22Rv1 (cell line): ENCODE results near the gene ARL2BP.

Source experiments
- H3K27ac ChIP-seq: fragments of 450-650 bp; 2 replicates; pipeline ENCODE4 v1.5.1; 2017
- ZFX ChIP-seq: fragments of 450-650 bp; IDR thresholded peaks from 2 replicates; pipeline ENCODE4 v1.6.1; 2017; ENCODE audit warnings: antibody characterized with exemption, borderline replicate concordance
- TF ChIP-seq, protein P1 (sequence below): fragments of 450-650 bp; IDR thresholded peaks from 2 replicates; pipeline ENCODE4 v1.5.1; 2017; ENCODE audit warnings: mild to moderate bottlenecking

ARL2BP gene

DNA sequence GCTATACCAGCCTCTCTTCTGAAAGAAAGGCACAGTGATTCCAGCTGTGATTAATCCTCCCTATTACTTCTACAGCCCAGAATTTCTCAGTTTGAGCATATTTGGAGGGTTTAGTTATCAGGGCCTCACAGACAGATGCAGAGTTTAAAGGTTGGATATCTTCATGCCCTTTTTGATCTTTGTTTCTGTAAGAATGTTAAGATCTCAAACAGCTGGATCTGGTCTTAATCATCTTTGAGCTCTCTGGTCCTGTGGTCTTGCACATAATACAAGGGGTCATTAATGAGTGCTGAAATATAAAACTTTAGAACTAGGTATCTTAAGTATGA lies 9.1 kb upstream of the ARL2BP start:
- H3K27ac ChIP-seq: no peak overlapping the region
- TF ChIP-seq ZFX: no peak
- TF ChIP-seq, protein P1, sequence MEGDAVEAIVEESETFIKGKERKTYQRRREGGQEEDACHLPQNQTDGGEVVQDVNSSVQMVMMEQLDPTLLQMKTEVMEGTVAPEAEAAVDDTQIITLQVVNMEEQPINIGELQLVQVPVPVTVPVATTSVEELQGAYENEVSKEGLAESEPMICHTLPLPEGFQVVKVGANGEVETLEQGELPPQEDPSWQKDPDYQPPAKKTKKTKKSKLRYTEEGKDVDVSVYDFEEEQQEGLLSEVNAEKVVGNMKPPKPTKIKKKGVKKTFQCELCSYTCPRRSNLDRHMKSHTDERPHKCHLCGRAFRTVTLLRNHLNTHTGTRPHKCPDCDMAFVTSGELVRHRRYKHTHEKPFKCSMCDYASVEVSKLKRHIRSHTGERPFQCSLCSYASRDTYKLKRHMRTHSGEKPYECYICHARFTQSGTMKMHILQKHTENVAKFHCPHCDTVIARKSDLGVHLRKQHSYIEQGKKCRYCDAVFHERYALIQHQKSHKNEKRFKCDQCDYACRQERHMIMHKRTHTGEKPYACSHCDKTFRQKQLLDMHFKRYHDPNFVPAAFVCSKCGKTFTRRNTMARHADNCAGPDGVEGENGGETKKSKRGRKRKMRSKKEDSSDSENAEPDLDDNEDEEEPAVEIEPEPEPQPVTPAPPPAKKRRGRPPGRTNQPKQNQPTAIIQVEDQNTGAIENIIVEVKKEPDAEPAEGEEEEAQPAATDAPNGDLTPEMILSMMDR: no peak

DNA sequence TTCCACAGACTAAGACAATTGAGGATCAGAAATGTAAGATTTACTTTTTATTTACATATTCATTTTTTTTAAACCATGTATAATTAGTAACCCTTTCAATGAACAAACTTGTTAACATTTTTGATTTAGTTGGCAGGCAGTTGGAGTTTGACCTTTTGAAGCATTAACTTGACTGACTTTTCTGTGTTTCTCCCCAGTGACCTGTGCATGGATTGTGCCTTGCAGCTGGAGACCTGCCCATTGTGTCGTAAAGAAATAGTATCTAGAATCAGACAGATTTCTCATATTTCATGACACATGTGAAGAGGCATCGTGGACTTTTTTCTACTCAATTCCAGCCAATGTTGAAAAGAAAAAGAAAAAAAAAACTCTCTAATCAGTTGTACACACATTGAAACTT lies 6.4 kb upstream of the ARL2BP start:
- no peak for TF ChIP-seq ZFX
- H3K27ac ChIP-seq: no peak overlapping the region

DNA sequence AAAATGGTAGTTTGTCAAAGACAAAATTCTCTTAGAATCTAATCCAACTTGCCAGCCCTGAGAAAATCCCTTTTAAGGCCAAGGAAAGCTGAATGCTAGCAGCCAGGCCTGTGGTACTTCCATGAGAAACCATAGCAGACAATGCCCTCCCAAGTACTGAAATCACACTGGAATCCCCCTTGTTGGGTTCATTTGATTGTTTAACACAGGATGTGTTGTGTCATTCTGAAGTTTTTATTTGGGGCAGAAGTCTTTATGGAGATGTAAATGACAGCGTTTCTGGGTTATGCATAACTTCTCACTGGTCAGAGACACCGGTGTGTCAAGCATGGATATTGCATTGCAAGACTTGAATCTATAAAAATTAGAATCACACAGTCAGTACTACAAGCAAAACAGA lies 6.0 kb upstream of the ARL2BP start:
- no peak overlapping the region for H3K27ac ChIP-seq
- no peak for TF ChIP-seq ZFX
- TF ChIP-seq, protein P1: no peak

GRCh38 chr16:57240851-57241250 lies 4.2 kb upstream of the ARL2BP start:
- TF ChIP-seq ZFX: no peak
- TF ChIP-seq, protein P1: no peak
- H3K27ac ChIP-seq: 0 out of 2 replicates have a peak overlapping the region, but pooled peaks have one; percentile 13

GRCh38 chr16:57242650-57243049 lies 2.4 kb upstream of the ARL2BP start:
- H3K27ac ChIP-seq: no peak overlapping the region
- TF ChIP-seq ZFX: no peak
- TF ChIP-seq, protein P1: no peak

DNA sequence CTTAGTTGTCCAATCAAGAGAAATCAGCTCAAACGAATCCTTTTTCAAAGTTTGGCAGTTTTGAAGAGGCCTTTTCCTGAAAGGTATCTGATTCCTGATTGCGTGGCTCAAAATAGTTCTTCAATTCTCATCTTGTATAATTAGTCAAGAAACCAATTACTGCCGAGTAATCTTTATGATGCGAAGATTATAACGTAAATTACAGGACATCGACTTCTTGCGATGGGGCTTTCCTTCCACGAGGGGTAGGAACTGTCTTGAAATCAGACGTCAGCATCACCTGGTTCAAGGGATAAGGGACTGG lies 644 bp upstream of the ARL2BP start:
- H3K27ac ChIP-seq: peak overlapping the region; percentile 85
- TF ChIP-seq ZFX: no peak
- TF ChIP-seq, protein P1: no peak

DNA sequence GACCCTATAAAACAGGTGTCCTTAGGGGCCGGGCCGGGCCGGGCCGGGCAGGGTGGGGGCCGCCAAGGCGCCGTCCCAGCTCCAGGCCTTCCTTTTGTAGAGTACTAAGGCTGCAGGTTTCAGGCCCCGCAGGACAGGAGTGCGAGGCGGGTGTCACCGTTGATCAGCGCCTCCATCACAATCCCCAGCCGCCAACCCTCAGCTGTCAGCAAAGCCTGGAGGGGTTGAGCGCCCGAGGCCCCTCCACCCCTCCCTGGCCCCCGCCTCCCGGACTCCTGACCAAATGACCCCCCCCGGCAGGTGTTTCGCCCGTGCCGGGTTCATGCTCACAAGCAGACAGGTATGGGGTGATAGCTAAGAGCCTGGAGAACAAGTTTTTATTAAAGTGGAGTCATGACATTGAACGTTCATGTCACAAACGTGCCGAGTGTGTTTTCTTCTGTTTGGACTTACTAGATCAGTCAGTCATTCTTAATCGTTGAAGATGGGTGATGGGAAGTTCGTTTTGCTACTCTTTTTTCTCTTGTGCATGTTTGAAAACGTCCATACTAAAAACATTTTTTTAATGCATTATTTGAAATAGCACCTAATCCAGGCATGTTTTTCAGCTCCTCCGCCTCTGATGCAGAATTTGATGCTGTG lies 534 bp downstream of the ARL2BP start:
- peak overlapping the region; percentile 85 for H3K27ac ChIP-seq
- TF ChIP-seq ZFX: no peak
- TF ChIP-seq, protein P1: no peak

GRCh38 chr16:57251352-57251751 lies 6.3 kb downstream of the ARL2BP start:
- H3K27ac ChIP-seq: no peak overlapping the region
- TF ChIP-seq ZFX: no peak
- TF ChIP-seq, protein P1: no peak
